Mammary epithelial cell (primary cell): ENCODE measurements around the gene SMAP2.

ENCODE experiments used
- EZH2 ChIP-seq: IDR thresholded peaks from 2 replicates; pipeline ENCODE4 v1.6.1; 2012; ENCODE audit warnings: low read length, inconsistent platforms, borderline replicate concordance
- TF ChIP-seq, protein P1 (sequence below), 2 donors: IDR thresholded peaks in 1 of 2; conservative IDR thresholded peaks in 1 of 2; 2 replicates each; pipeline ENCODE4 v1.5.1; 2011 to 2012; ENCODE audit warnings: inconsistent platforms in 2 of 2, low read length in 2 of 2, mild to moderate bottlenecking in 2 of 2, control low read depth in 1 of 2, low read depth in 1 of 2; ENCODE audit not compliant: insufficient read depth in 1 of 2; ENCODE audit errors: extremely low read depth in 1 of 2

DNA sequence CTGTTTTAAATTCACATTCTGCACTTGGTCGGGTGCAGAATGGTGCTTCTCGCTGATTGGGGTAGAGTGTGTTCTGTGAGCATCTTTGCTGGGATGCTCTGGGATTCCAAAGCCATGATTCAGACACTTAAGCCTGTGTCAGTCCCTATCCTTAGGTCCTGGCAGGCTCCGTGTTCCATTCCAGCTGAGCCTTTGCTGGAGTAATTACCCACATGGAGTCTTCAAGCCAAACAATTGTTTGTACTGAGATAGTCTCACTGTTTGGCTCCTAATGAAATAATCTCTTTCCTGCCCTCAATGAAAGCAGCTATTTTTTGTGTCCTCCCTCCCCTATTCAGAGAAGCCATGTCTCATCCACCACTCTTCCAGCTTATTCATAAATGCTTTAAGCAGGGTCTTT lies 18.7 kb downstream of the SMAP2 start:
- TF ChIP-seq, protein P1, sequence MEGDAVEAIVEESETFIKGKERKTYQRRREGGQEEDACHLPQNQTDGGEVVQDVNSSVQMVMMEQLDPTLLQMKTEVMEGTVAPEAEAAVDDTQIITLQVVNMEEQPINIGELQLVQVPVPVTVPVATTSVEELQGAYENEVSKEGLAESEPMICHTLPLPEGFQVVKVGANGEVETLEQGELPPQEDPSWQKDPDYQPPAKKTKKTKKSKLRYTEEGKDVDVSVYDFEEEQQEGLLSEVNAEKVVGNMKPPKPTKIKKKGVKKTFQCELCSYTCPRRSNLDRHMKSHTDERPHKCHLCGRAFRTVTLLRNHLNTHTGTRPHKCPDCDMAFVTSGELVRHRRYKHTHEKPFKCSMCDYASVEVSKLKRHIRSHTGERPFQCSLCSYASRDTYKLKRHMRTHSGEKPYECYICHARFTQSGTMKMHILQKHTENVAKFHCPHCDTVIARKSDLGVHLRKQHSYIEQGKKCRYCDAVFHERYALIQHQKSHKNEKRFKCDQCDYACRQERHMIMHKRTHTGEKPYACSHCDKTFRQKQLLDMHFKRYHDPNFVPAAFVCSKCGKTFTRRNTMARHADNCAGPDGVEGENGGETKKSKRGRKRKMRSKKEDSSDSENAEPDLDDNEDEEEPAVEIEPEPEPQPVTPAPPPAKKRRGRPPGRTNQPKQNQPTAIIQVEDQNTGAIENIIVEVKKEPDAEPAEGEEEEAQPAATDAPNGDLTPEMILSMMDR (conservative IDR thresholded peaks at IDR 0.05 in 1 of 2, IDR thresholded peaks at IDR 0.05 in 1 of 2; ENCODE audit: extremely low read depth in 1 of 2, insufficient read depth in 1 of 2, low read depth in 1 of 2, low read length in 2 of 2) = no peak
- TF ChIP-seq EZH2 = no peak
